PC-3 (cell line): Measurements from ENCODE around the gene LASP1NB.

Experiments
- EZH2 ChIP-seq: fragments of 300-600 bp; sonication (generic); IDR thresholded peaks from one replicate; pipeline ENCODE4 v1.6.1; 2017; ENCODE audit warnings: antibody characterized with exemption, mild to moderate bottlenecking, low read length; ENCODE audit not compliant: unreplicated experiment
- EZH2phosphoT487 ChIP-seq: fragments of 300-600 bp; sonication (generic); IDR thresholded peaks from 2 replicates; pipeline ENCODE4 v1.6.1; 2018; ENCODE audit warnings: mild to moderate bottlenecking, antibody characterized with exemption, low read length, borderline replicate concordance
- TF ChIP-seq, protein P1 (sequence below): fragments of 300-600 bp; sonication (generic); conservative IDR thresholded peaks from 2 replicates; pipeline ENCODE4 v1.5.1; 2017; ENCODE audit warnings: antibody characterized with exemption, low read depth, mild to moderate bottlenecking, low read length

- TF ChIP-seq, protein P1, sequence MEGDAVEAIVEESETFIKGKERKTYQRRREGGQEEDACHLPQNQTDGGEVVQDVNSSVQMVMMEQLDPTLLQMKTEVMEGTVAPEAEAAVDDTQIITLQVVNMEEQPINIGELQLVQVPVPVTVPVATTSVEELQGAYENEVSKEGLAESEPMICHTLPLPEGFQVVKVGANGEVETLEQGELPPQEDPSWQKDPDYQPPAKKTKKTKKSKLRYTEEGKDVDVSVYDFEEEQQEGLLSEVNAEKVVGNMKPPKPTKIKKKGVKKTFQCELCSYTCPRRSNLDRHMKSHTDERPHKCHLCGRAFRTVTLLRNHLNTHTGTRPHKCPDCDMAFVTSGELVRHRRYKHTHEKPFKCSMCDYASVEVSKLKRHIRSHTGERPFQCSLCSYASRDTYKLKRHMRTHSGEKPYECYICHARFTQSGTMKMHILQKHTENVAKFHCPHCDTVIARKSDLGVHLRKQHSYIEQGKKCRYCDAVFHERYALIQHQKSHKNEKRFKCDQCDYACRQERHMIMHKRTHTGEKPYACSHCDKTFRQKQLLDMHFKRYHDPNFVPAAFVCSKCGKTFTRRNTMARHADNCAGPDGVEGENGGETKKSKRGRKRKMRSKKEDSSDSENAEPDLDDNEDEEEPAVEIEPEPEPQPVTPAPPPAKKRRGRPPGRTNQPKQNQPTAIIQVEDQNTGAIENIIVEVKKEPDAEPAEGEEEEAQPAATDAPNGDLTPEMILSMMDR = no peak
- TF ChIP-seq EZH2phosphoT487 (no peak), EZH2 (no peak)
Observed at GRCh38 chr17:38908676-38909181, 16.7 kb upstream of the LASP1NB start.
